ENCODE results near the gene PLEK.

DNA sequence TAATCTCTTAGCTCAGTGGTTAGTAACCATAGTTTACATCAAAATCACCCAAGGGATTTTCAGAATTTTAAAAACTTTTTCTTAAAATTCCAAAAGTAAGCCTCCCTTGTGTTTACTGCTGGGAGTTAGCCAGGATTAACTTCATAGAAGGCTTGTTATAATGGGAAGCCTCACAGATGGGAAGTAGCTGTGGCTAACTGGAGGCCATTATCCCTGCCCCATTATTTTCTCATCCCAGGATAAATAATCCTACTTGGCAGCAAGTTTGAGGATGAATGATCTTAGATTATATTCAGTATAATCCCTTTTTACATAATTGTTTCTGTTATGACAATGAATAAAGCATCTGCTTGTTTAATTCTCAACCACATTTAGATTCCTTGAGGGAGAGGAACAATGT lies 25.5 kb downstream of the PLEK start:
- TF ChIP-seq POLR2A (IDR thresholded peaks at IDR 0.05): no peak
- TF ChIP-seq, protein P1, sequence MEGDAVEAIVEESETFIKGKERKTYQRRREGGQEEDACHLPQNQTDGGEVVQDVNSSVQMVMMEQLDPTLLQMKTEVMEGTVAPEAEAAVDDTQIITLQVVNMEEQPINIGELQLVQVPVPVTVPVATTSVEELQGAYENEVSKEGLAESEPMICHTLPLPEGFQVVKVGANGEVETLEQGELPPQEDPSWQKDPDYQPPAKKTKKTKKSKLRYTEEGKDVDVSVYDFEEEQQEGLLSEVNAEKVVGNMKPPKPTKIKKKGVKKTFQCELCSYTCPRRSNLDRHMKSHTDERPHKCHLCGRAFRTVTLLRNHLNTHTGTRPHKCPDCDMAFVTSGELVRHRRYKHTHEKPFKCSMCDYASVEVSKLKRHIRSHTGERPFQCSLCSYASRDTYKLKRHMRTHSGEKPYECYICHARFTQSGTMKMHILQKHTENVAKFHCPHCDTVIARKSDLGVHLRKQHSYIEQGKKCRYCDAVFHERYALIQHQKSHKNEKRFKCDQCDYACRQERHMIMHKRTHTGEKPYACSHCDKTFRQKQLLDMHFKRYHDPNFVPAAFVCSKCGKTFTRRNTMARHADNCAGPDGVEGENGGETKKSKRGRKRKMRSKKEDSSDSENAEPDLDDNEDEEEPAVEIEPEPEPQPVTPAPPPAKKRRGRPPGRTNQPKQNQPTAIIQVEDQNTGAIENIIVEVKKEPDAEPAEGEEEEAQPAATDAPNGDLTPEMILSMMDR (IDR thresholded peaks at IDR 0.05): no peak
- no peak for TF ChIP-seq POLR2AphosphoS5 (IDR thresholded peaks at IDR 0.05; ENCODE audit: insufficient read depth in 1 of 2, low read depth in 1 of 2)

Data from vagina (tissue), 2 donors.